AG08395 (cell line): Measurements from ENCODE around the gene UBE2Q2.
"Not testable (repeated sequence)": the region's sequence is repeated elsewhere in the genome, so short reads cannot be mapped to it uniquely, and the experiment has no call there.

Source experiments
- DNase-seq: peaks from one replicate; pipeline ENCODE4 v3.0.0; 2012; ENCODE audit warnings: mixed read lengths, low spot score

The UBE2Q2 gene

GRCh38 chr15:75823860-75824613 lies 19.2 kb upstream of the UBE2Q2 start:
- no peak for DNase-seq

- no peak for DNase-seq
Measured at GRCh38 chr15:75827691-75828090, 15.6 kb upstream of the UBE2Q2 start.

- DNase-seq = no peak
Measured at GRCh38 chr15:75828429-75828828, 14.8 kb upstream of the UBE2Q2 start.

GRCh38 chr15:75830910-75831805 lies 12.1 kb upstream of the UBE2Q2 start:
- no peak for DNase-seq

GRCh38 chr15:75831806-75832102 lies 11.5 kb upstream of the UBE2Q2 start:
- no peak for DNase-seq

GRCh38 chr15:75832114-75832513 lies 11.1 kb upstream of the UBE2Q2 start:
- DNase-seq = no peak

- DNase-seq = no peak
Measured at GRCh38 chr15:75834021-75834420, 9.2 kb upstream of the UBE2Q2 start.

- no peak for DNase-seq
Measured at GRCh38 chr15:75835990-75836958, 7.0 kb upstream of the UBE2Q2 start.

- DNase-seq = peak; percentile 86
Measured at GRCh38 chr15:75836959-75837334, 6.3 kb upstream of the UBE2Q2 start.

GRCh38 chr15:75840659-75841058 lies 2.6 kb upstream of the UBE2Q2 start:
- DNase-seq = peak; percentile 71

- DNase-seq = no peak
Measured at GRCh38 chr15:75841626-75842025, 1.6 kb upstream of the UBE2Q2 start.

GRCh38 chr15:75843678-75844581 lies 683 bp downstream of the UBE2Q2 start:
- DNase-seq = peak; percentile 76

GRCh38 chr15:75844629-75845335 lies 1.5 kb downstream of the UBE2Q2 start:
- DNase-seq = no peak

GRCh38 chr15:75849167-75849566 lies 5.9 kb downstream of the UBE2Q2 start:
- no peak for DNase-seq

- no peak for DNase-seq
Measured at GRCh38 chr15:75850708-75851107, 7.5 kb downstream of the UBE2Q2 start.

GRCh38 chr15:75851566-75851965 lies 8.3 kb downstream of the UBE2Q2 start:
- DNase-seq = not testable (repeated sequence)

- no peak for DNase-seq
Measured at GRCh38 chr15:75857886-75858285, 14.6 kb downstream of the UBE2Q2 start.

GRCh38 chr15:75861750-75862402 lies 18.6 kb downstream of the UBE2Q2 start:
- no peak for DNase-seq

GRCh38 chr15:75862796-75863195 lies 19.5 kb downstream of the UBE2Q2 start:
- no peak for DNase-seq
